ENCODE results near the gene DENND10.

- TF ChIP-seq, protein P1, sequence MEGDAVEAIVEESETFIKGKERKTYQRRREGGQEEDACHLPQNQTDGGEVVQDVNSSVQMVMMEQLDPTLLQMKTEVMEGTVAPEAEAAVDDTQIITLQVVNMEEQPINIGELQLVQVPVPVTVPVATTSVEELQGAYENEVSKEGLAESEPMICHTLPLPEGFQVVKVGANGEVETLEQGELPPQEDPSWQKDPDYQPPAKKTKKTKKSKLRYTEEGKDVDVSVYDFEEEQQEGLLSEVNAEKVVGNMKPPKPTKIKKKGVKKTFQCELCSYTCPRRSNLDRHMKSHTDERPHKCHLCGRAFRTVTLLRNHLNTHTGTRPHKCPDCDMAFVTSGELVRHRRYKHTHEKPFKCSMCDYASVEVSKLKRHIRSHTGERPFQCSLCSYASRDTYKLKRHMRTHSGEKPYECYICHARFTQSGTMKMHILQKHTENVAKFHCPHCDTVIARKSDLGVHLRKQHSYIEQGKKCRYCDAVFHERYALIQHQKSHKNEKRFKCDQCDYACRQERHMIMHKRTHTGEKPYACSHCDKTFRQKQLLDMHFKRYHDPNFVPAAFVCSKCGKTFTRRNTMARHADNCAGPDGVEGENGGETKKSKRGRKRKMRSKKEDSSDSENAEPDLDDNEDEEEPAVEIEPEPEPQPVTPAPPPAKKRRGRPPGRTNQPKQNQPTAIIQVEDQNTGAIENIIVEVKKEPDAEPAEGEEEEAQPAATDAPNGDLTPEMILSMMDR (IDR thresholded peaks at IDR 0.05; ENCODE audit: insufficient read depth, low read length, poor library complexity, severe bottlenecking) = no peak
- TF ChIP-seq EZH2phosphoT487 (conservative IDR thresholded peaks at IDR 0.05; ENCODE audit: low read length) = no peak
Observed at GRCh38 chr10:119153041-119153440, 49.1 kb downstream of the DENND10 start.
